Measurements from ENCODE around the gene OOEP.
"Not testable (repeated sequence)": the region's sequence is repeated elsewhere in the genome, so short reads cannot be mapped to it uniquely, and the experiment has no call there.

DNA sequence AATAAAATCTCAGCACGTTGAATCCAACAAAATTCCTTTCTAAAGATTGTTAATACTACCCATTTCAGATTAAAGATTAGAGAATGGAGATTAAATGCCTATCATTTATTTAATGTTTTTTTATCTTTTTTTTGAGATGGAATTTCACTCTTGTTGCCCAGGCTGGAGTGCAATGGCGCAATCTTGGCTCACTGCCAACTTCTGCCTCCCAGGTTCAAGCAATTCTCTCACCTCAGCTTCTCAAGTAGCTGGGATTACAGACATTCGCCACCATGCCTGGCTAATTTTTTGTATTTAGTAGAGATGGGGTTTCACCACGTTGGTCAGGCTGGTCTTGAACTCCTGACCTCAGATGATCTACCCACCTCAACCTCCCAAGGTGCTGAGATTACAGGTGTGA, 22.5 kb upstream of the OOEP start:
- TF ChIP-seq CTCF (IDR thresholded peaks at IDR 0.05 in 4 of 5, conservative IDR thresholded peaks at IDR 0.05 in 1 of 5); POLR2A (IDR thresholded peaks at IDR 0.05): not testable (repeated sequence)
